Adrenal gland (tissue), 12 donors: ENCODE data around the gene FGD4. TPM values are rescaled to one million over a fixed set of nuclear protein-coding genes. Genes with fewer than 3 reads are reported as not detected.

Experiments used
- DNase-seq, 7 donors: peaks; one replicate each; pipeline ENCODE4 v3.0.0-alpha.2; 2019 to 2020
- H3K27ac ChIP-seq, 5 donors: fragments of 200-600 bp; sonication (generic) in 4 of 5; 1 replicate in 3 of 5; 2 replicates in 2 of 5; pipeline versions ENCODE4 v1.5.1 to v1.8.0; 2016 to 2020; ENCODE audit warnings: mild to moderate bottlenecking in 1 of 5
- H3K27me3 ChIP-seq: fragments of 200-600 bp; 2 replicates; pipeline ENCODE4 v1.8.0; 2021
- H3K36me3 ChIP-seq, 2 donors: fragments of 200-600 bp; replicated peaks in 1 of 2; 1 replicate in 1 of 2; 2 replicates in 1 of 2; pipeline versions ENCODE4 v1.5.1 to v1.8.0; 2018 to 2022
- H3K4me1 ChIP-seq, 2 donors: fragments of 200-600 bp; replicated peaks in 1 of 2; 1 replicate in 1 of 2; 2 replicates in 1 of 2; pipeline versions ENCODE4 v1.5.1 to v1.8.0; 2018 to 2021
- H3K4me3 ChIP-seq, 4 donors: fragments of 200-600 bp; sonication (generic) in 3 of 4; one replicate each; pipeline ENCODE4 v1.5.1; 2016 to 2018
- H3K9me3 ChIP-seq, 3 donors: fragments of 200-600 bp; sonication (generic) in 1 of 3; replicated peaks in 1 of 3; 1 replicate in 2 of 3; 2 replicates in 1 of 3; pipeline versions ENCODE4 v1.5.1 to v1.8.0; 2016 to 2021
- CTCF ChIP-seq, 6 experiments: fragments of 450-650 bp in 4 of 6; fragments of 200-600 bp in 2 of 6; sonication (generic) in 1 of 6; IDR thresholded peaks; 1 replicate in 5 of 6; 2 replicates in 1 of 6; pipeline versions ENCODE4 v1.5.1 to v1.8.0; 2016 to 2021; ENCODE audit warnings: antibody characterized with exemption in 6 of 6, mild to moderate bottlenecking in 2 of 6, moderate library complexity in 1 of 6
- POLR2A ChIP-seq, 2 donors: fragments of 450-650 bp; IDR thresholded peaks; one replicate each; pipeline ENCODE4 v1.6.1; 2017; ENCODE audit warnings: antibody characterized with exemption in 2 of 2, mild to moderate bottlenecking in 2 of 2, moderate library complexity in 1 of 2
- WGBS, 4 donors: extraction: QIAGEN DNeasy Blood & Tissue Kit in 2 of 4; methylation state at CpG; one replicate each; pipeline versions ENCODE4 v1.1.5 to v1.1.7; 2013 to 2017; 5-methylcytosine and 5-hydroxymethylcytosine counted together
- intact Hi-C, 2 donors: fragments of 100-400 bp; cut with DNase I; formaldehyde crosslinking; loops; one replicate each; pipeline versions ENCODE4 v1.14.1 to v1.15.0; 2022 to 2023
- polyA plus RNA-seq, 3 donors: library from polyadenylated mRNA; stranded (reverse); fragments of 200-250 nt in 2 of 3; fragments of 350-450 nt in 1 of 3; fragmentation: Illumina TruSeq in 1 of 3; extraction: RNeasy Lipid Tissue Mini Kit (QIAGEN cat#74804) in 1 of 3; gene quantifications; one replicate each; pipeline ENCODE4 v1.2.3, GENCODE V29; 2013 to 2014
- total RNA-seq, 9 donors: library from RNA; depleted of rRNA in 4 of 9; stranded (reverse); fragments of >200 nt in 4 of 9; fragments of 120-200 nt in 1 of 9; fragmentation: NEBNext Ultra II Directional in 1 of 9; extraction: Animal tissue kit (Norgen Biotek cat#: 25700) in 1 of 9; gene quantifications; one replicate each; pipeline versions ENCODE4 v1.1.0 to v1.2.4, GENCODE V29; 2013 to 2023
- donor health status: healthy with polysubstance abuse.
- donor health status: Bipolar disorder and iron deficiency.
- donor health status: DM: yes; HTN: yes; CAD: no.
- donor health status: DM: no; HTN: no; CAD: no.
- donor health status: DM: no; HTN: no; CAD: no.
- donor health status: DM: yes; HTN: yes; CAD: no.

Gene FGD4
- total and polyA plus RNA-seq, 12 donors = 1.7 to 38.5 (median 16.6) TPM

DNA sequence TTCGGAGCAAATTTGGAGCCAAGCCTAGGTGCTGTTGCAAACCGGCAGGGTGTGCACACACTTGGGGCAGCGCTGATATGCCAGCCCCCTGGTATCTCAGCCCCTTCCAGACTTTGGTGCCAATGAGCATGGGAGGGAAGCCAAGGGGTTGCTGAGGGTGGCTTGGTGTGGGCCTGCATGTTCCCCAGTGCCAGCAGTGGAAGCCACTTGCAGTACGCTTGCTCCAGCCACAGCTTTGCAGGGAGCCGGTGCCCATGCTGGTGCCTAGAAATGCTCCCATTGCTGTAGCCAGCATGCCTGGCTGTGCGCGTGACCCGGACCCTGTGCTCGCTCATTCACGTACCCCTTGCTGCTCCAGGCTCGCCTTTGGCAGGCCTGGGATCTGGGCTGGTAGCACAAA is 212.6 kb downstream of the FGD4 start:
- no peaks in the 10 kb centered on the region for H3K4me1 ChIP-seq
- no peak for TF ChIP-seq POLR2A (IDR thresholded peaks at IDR 0.05)
- no peak for TF ChIP-seq CTCF (IDR thresholded peaks at IDR 0.05)
- H3K4me3 ChIP-seq = no peak overlapping the region
- H3K9me3 ChIP-seq = no peaks in the 10 kb centered on the region
- H3K36me3 ChIP-seq = peaks cover 0 to 24% of the 10 kb centered on the region in 2 donors
- H3K27me3 ChIP-seq = no peaks in the 10 kb centered on the region
- intact Hi-C loops = no loop called here
- WGBS, 4 donors = 95 to 100% (median 96%) methylated on average over 5 to 11 of the region's 11 CpGs
- H3K27ac ChIP-seq = no peak overlapping the region
- DNase-seq = no peak

DNA sequence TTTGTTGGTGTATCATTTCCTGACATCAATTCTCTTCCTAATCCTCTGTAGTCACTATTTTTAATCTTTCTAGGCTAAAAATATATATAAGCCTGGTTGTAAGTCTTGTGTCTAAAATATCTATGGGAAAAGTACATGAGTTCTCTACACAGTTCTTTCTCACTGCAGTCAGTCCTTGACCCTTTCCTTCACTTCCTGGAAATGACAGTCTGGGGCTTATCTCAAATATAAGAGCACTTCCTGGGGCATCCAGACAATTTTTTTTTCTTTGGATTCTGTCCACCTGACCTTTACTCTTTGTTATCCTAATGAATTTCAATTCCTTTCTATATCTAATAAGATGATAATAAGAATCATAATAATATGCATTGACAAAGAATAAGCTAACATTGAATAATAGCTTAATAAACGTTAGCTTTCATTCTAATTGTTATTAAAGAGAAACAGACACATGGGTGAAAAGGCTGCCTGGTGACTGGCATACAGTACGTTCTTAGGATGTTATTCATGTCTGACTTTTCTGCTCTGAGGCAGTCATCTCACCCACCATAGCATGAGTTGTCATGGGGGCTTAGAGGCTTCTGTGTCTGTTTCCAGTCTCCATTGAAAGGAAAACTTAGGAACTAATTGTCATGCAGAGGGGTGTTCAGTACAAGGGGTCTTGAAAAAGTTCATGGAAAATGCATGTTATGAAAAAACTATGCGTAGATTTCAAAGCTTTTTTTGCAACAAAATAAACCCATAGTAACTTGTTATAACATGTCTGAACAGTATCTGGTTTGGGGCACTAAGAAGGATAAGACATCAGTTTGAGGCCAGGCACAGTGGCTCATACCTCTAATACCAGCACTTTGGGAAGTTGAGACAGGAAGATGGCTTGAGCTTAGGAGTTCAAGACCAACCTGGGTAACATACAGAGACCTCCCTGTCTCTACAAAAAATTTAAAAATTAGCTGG is 213.6 kb downstream of the FGD4 start:
- H3K27ac ChIP-seq = no peak overlapping the region
- no peaks in the 10 kb centered on the region for H3K4me1 ChIP-seq
- H3K27me3 ChIP-seq = no peaks in the 10 kb centered on the region
- 74 to 83% (median 80%) methylated on average over 3 of the region's 3 CpGs for WGBS, 4 donors
- H3K9me3 ChIP-seq = no peaks in the 10 kb centered on the region
- peaks cover 0 to 20% of the 10 kb centered on the region in 2 donors for H3K36me3 ChIP-seq
- no peak for DNase-seq
- H3K4me3 ChIP-seq = no peak overlapping the region
- intact Hi-C loops = no loop called here
- TF ChIP-seq CTCF (IDR thresholded peaks at IDR 0.05) (no peak), POLR2A (IDR thresholded peaks at IDR 0.05) (no peak)

DNA sequence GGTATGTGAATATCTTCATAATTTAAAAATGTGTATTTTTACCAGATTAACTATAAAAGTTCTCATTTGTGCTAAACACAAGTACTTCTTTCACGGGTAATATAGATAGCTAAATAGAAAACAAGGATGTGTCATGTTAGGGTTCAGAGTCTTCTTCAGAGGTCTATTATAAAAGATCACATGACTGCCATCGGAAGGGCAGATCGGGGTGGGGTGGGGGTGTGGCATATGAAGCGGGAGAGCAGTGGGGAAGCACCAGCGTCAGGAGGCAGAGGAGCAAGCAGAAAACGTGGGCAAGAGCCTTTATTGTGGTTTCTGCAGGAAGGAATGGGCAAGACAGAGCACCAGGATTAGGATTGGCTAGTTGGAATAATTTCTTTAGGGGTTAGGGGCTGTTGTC is 216.1 kb downstream of the FGD4 start:
- Histone ChIP-seq H3K27ac (no peak overlapping the region), H3K4me1 (no peaks in the 10 kb centered on the region), H3K9me3 (no peaks in the 10 kb centered on the region), H3K4me3 (no peak overlapping the region), H3K36me3 (peaks cover 0 to 16% of the 10 kb centered on the region in 2 donors), H3K27me3 (no peaks in the 10 kb centered on the region)
- WGBS, 4 donors = 76 to 91% (median 83%) methylated on average over 6 of the region's 6 CpGs
- intact Hi-C loops = no loop called here
- TF ChIP-seq POLR2A (IDR thresholded peaks at IDR 0.05) (no peak), CTCF (IDR thresholded peaks at IDR 0.05) (no peak)
- no peak for DNase-seq

DNA sequence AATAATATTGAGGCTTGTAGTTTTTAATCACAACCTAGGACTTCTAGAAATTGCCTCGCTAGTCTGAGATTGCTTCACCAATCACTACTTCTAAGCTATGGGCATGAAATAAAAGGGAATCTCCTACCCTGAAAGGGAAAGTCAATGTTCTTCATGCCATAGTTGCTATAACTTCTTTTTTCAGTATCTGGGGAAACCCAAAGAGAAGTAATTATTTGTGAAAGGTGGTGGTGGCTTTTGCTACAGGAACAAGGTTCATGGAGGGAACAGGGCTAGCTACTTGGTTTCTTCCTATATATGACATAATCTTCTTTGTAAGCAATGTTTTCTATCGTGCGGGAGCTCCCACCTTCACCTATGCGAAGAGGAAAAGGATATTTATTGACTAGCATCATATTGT is 218.2 kb downstream of the FGD4 start:
- Histone ChIP-seq H3K9me3 (no peaks in the 10 kb centered on the region), H3K4me1 (no peaks in the 10 kb centered on the region), H3K27me3 (no peaks in the 10 kb centered on the region), H3K27ac (no peak overlapping the region), H3K36me3 (no peaks in the 10 kb centered on the region), H3K4me3 (no peak overlapping the region)
- intact Hi-C loops = no loop called here
- no peak for DNase-seq
- 88 to 91% (median 90%) methylated on average over 4 of the region's 4 CpGs for WGBS, 4 donors
- TF ChIP-seq CTCF (IDR thresholded peaks at IDR 0.05) = no peak
- TF ChIP-seq POLR2A (IDR thresholded peaks at IDR 0.05) = no peak
